NT2/D1 (cell line): ENCODE measurements around the gene LRRTM4.

ENCODE experiments used
- YY1 ChIP-seq: IDR thresholded peaks from 2 replicates; pipeline ENCODE4 v1.6.1; 2011; ENCODE audit not compliant: insufficient read length, insufficient read depth
- ZNF274 ChIP-seq: IDR thresholded peaks from 2 replicates; pipeline ENCODE4 v1.6.1; 2011; ENCODE audit warnings: mild to moderate bottlenecking, low read depth, low read length

GRCh38 chr2:76849086-76849485, 673.1 kb downstream of the LRRTM4 start:
- TF ChIP-seq ZNF274, result no peak
- no peak for TF ChIP-seq YY1
